Esophagus squamous epithelium (tissue), 4 donors: ENCODE results near the gene RER1.

ENCODE experiments used
- POLR2A ChIP-seq, 4 donors: fragments of 450-650 bp; IDR thresholded peaks; one replicate each; pipeline ENCODE4 v1.6.1; 2017; ENCODE audit warnings: antibody characterized with exemption in 4 of 4, mild to moderate bottlenecking in 4 of 4, moderate library complexity in 3 of 4
- TF ChIP-seq, protein P1 (sequence below), 6 experiments: fragments of 450-650 bp in 4 of 6; fragments of 200-600 bp in 2 of 6; sonication (generic) in 2 of 6; IDR thresholded peaks; one replicate each; pipeline ENCODE4 v1.5.1; 2016 to 2019; ENCODE audit warnings: antibody characterized with exemption in 6 of 6, mild to moderate bottlenecking in 4 of 6, moderate library complexity in 4 of 6

DNA sequence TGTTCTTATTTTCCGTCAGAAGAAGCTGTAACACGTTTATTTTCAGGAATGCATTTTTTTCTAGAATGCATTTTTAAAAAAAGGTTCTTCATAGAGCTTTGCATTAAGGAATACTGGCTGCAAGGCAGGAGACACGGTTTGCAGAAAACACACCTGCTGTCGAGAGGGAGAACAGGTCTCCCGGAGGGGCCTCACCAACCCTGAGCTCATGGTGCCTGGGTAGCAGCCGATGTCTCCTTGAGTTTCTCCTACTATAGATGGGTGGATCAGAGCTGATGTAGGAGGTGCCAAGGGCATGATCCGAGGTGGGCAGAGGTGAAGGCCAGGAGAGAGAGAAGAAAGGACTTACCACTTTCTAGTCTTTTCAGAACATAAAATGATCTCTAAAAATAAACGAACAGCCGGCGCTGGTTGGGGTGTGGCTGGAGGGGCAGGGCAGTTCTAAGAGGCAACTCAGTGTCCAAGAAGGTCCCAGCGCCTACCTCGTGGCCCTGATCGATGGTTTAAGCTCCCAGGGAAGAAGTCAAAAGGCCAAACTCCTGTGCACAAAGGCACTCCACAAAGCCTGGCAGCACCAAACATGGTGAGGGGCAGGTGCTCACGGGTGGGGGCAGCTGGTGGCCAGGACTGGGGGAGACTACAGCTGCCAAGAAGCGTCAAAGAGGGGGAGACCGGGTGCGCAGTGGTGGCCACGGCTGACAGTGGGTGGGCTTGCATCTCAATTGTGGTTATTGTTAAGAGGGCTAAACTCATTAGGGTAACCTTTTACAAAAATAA, 12.5 kb upstream of the RER1 start:
- no peak for TF ChIP-seq POLR2A (IDR thresholded peaks at IDR 0.05)
- TF ChIP-seq, protein P1, sequence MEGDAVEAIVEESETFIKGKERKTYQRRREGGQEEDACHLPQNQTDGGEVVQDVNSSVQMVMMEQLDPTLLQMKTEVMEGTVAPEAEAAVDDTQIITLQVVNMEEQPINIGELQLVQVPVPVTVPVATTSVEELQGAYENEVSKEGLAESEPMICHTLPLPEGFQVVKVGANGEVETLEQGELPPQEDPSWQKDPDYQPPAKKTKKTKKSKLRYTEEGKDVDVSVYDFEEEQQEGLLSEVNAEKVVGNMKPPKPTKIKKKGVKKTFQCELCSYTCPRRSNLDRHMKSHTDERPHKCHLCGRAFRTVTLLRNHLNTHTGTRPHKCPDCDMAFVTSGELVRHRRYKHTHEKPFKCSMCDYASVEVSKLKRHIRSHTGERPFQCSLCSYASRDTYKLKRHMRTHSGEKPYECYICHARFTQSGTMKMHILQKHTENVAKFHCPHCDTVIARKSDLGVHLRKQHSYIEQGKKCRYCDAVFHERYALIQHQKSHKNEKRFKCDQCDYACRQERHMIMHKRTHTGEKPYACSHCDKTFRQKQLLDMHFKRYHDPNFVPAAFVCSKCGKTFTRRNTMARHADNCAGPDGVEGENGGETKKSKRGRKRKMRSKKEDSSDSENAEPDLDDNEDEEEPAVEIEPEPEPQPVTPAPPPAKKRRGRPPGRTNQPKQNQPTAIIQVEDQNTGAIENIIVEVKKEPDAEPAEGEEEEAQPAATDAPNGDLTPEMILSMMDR (IDR thresholded peaks at IDR 0.05) = no peak
